GM12878 (cell line): Measurements from ENCODE around the gene KCNQ1. TPM values are rescaled to one million over a fixed set of nuclear protein-coding genes. Genes with fewer than 3 reads are reported as not detected.

Source experiments
- ATAC-seq: fragments of 200-7000 bp; cut with Tn5 transposase; 3 replicates; pipeline ENCODE4 v1.9.1; 2020; ENCODE audit warnings: mild to moderate bottlenecking, moderate library complexity
- BruUV-seq: library from RNA; stranded (reverse); fragments of 400-500 nt; replicated peaks from 2 replicates; lab custom pipeline; 2021; lab: Mats Ljungman, UMichigan
- CTCF ChIA-PET: fragments of 300-600 bp; sonication (Branson Sonifier 250); formaldehyde crosslinking; extraction: SDS; loops from one replicate; lab custom pipeline; 2021; ENCODE audit warnings: inconsistent platforms; lab: Yijun Ruan, JAX
- POLR2A ChIA-PET: fragments of 350-600 bp; formaldehyde crosslinking; extraction: SDS; loops from one replicate; lab custom pipeline; 2021; ENCODE audit warnings: inconsistent platforms; lab: Charles Lee
- RAD21 ChIA-PET: fragments of 300-600 bp; sonication (Branson Sonifier 250); formaldehyde crosslinking; loops from one replicate; lab custom pipeline; 2023; ENCODE audit warnings: antibody characterized with exemption; ENCODE audit not compliant: unreplicated experiment; lab: Charles Lee
- SMC1A ChIA-PET: fragments of 300-600 bp; sonication (Branson Sonifier 250); formaldehyde crosslinking; loops from one replicate; lab custom pipeline; 2023; ENCODE audit not compliant: unreplicated experiment, uncharacterized antibody; lab: Charles Lee
- DNase-seq: peaks from one replicate; pipeline ENCODE4 v3.0.0-alpha.2; 2011; ENCODE audit warnings: low read depth, low spot score
- FAIRE-seq: peaks from 3 replicates; lab custom pipeline; 2011; peaks lifted over from hg19 to GRCh38; lab: Jason Lieb, UNC
- H2AFZ ChIP-seq: 2 replicates; pipeline ENCODE4 v1.6.0; 2011; ENCODE audit warnings: low read depth, low read length, control low read depth; ENCODE audit not compliant: control insufficient read depth
- H3K27ac ChIP-seq: 2 replicates; pipeline ENCODE4 v1.5.1; 2011; ENCODE audit warnings: control low read depth; ENCODE audit not compliant: control insufficient read depth, insufficient read depth
- H3K27me3 ChIP-seq, 2 experiments: replicated peaks in 1 of 2; 2 replicates each; pipeline versions ENCODE4 v1.6.0 to v1.6.1; 2011; ENCODE audit warnings: low read length in 1 of 2; ENCODE audit not compliant: control insufficient read depth in 2 of 2, insufficient read depth in 2 of 2
- H3K36me3 ChIP-seq, 2 experiments: 2 replicates each; pipeline ENCODE4 v1.5.1; 2011; ENCODE audit warnings: low read length in 1 of 2; ENCODE audit not compliant: control insufficient read depth in 2 of 2, insufficient read depth in 2 of 2
- H3K4me1 ChIP-seq: 2 replicates; pipeline ENCODE4 v1.6.1; 2011; ENCODE audit warnings: mild to moderate bottlenecking, low read length, moderate library complexity, mixed read lengths; ENCODE audit not compliant: control insufficient read depth, insufficient read depth
- H3K4me2 ChIP-seq: 2 replicates; pipeline ENCODE4 v1.6.0; 2011; ENCODE audit warnings: control low read depth; ENCODE audit not compliant: control insufficient read depth, insufficient read depth
- H3K4me3 ChIP-seq: fragments of 200-600 bp; sonication (generic); 2 replicates; pipeline ENCODE4 v1.5.1; 2016
- H3K79me2 ChIP-seq: 2 replicates; pipeline ENCODE4 v1.6.0; 2011; ENCODE audit warnings: low read length; ENCODE audit not compliant: control insufficient read depth, insufficient read depth
- H3K9ac ChIP-seq: 2 replicates; pipeline ENCODE4 v1.8.0; 2011; ENCODE audit warnings: low read length, control low read depth, mixed read lengths; ENCODE audit not compliant: control insufficient read depth, insufficient read depth
- H3K9me3 ChIP-seq: replicated peaks from 3 replicates; pipeline ENCODE4 v1.5.1; 2011; ENCODE audit warnings: mild to moderate bottlenecking, low read length; ENCODE audit not compliant: control insufficient read depth, insufficient read depth
- H4K20me1 ChIP-seq: 2 replicates; pipeline ENCODE4 v1.6.0; 2011; ENCODE audit not compliant: control insufficient read depth, insufficient read depth
- WGBS: methylation state at CpG from one replicate; pipeline ENCODE4 v1.1.6; 2016; ENCODE audit warnings: low lambda C conversion rate; ENCODE audit not compliant: insufficient replicate concordance, insufficient coverage; ENCODE audit errors: missing lambda C conversion rate; 5-methylcytosine and 5-hydroxymethylcytosine counted together
- in situ Hi-C: fragments of 300-500 bp; cut with MboI; formaldehyde crosslinking; loops from 9 replicates; pipeline ENCODE4 v1.14.3; 2018; ENCODE audit warnings: mixed read lengths
- intact Hi-C: fragments of 100-400 bp; cut with micrococcal nuclease; formaldehyde crosslinking; loops from one replicate; pipeline ENCODE4 v1.14.2; 2022; ENCODE audit not compliant: unreplicated experiment
- polyA plus RNA-seq, 11 experiments: library from polyadenylated mRNA; depleted of rRNA in 4 of 11; unstranded in 6 of 11; stranded (reverse) in 5 of 11; fragments of >200 nt; fragmentation: Nextera tagmentation in 4 of 11; fragmentation: Illumina TruSeq in 1 of 11; extraction: Ambion mirVana in 4 of 11; extraction: Trizol in 1 of 11; gene quantifications; 1 replicate in 1 of 11; 2 replicates in 10 of 11; pipeline versions ENCODE4 v1.2.1 to v1.2.3, GENCODE V29; 2011 to 2016; ENCODE audit warnings: inconsistent platforms in 2 of 11, missing spikeins in 2 of 11, low read depth in 1 of 11
- total RNA-seq, 4 experiments: library from RNA; depleted of rRNA in 3 of 4; stranded (reverse); fragments of >200 nt in 3 of 4; fragmentation: Illumina TruSeq in 1 of 4; extraction: Trizol in 1 of 4; gene quantifications; 2 replicates each; pipeline versions ENCODE4 v1.2.1 to v1.2.3, GENCODE V29; 2013 to 2021
- TF ChIP-seq, protein P1 (sequence below): fragments of 450-650 bp; IDR thresholded peaks from 2 replicates; pipeline ENCODE4 v1.6.1; 2016; ENCODE audit warnings: mild to moderate bottlenecking

Gene KCNQ1
- total and polyA plus RNA-seq, 10 of the 15 experiments (the other 5 are each of a cell fraction or from before 2014, with no cell fraction given) = 0.03 to 0.15 (median 0.12) TPM; not detected in 7

DNA sequence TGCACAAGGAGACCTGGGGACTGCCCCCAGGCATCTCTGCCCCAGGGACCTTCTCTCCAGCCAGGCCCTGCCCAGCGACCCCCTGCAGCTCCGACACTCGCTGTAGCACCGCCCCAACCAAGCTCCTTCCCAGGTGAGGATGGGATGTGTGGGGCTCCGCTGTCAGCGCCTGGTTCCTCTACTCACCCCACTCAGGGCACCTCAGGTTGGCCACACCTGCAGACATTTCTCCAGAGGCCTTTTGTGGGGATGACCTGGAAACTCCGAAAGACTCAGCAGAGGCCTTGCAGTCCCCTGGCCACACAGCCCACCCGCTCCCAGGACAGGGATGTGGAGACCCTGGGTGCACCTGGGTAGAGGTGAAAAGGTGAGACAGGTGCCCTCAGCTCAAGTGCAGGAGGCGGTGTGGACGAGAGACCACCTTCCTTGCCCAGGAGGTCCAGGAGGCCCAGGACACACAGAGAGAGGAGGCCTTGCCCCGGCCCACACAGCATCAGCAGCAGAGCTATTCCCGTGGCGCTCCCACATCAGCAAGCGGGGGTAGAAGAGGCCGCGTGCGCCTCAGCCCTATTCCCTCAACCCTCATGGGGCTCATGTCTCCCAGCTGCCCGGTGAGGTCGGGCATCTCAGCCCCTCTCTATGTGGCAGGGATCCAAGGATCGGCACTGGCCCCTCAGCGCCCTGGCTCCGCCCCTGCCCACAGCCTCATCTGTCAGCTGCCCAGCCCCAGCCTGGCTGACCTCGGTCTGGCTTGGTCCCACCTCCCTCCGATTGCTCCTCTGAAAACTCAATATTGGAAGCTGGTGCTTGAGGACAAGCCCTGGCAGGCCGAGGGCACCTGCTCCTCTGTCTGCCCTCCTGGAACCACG lies 21.4 kb upstream of the KCNQ1 start:
- no peaks in the 10 kb centered on the region for H3K36me3 ChIP-seq
- ChIA-PET SMC1A (interaction anchor here (0.7 kb wide), 1 partner anchor 13 kb away, joined by 3 read pairs; no protein-coding TSS in a partner anchor), CTCF (interaction anchor here (0.6 to 9.5 kb wide), 2 partner anchors 121 to 284 kb away, joined by 3 to 271 read pairs; partner anchors contain the start of genes C11orf21 and TSPAN32), RAD21 (interaction anchor here (7.3 kb wide), 1 partner anchor 120 kb away, joined by 187 read pairs; the partner anchor contains the start of genes C11orf21 and TSPAN32), POLR2A (no interaction called here)
- no TSS peak for BruUV-seq
- no peak overlapping the region for H3K9ac ChIP-seq
- no peaks in the 10 kb centered on the region for H3K9me3 ChIP-seq
- WGBS = 47% methylated on average over 26 of the region's 26 CpGs
- intact Hi-C loops (loop anchor here (10.0 kb wide), 1 partner anchor 61 kb away; no protein-coding TSS in a partner anchor), in situ Hi-C loops (no loop called here)
- DNase-seq (no peak), FAIRE-seq (no peak), ATAC-seq (no peak)
- TF ChIP-seq, protein P1, sequence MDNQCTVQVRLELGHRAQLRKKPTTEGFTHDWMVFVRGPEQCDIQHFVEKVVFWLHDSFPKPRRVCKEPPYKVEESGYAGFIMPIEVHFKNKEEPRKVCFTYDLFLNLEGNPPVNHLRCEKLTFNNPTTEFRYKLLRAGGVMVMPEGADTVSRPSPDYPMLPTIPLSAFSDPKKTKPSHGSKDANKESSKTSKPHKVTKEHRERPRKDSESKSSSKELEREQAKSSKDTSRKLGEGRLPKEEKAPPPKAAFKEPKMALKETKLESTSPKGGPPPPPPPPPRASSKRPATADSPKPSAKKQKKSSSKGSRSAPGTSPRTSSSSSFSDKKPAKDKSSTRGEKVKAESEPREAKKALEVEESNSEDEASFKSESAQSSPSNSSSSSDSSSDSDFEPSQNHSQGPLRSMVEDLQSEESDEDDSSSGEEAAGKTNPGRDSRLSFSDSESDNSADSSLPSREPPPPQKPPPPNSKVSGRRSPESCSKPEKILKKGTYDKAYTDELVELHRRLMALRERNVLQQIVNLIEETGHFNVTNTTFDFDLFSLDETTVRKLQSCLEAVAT = no peak
- H3K27ac ChIP-seq = no peak overlapping the region
- no peak overlapping the region for H3K4me3 ChIP-seq
- no peaks in the 10 kb centered on the region for H3K27me3 ChIP-seq
- H4K20me1 ChIP-seq = no peaks in the 10 kb centered on the region
- H3K4me1 ChIP-seq = no peaks in the 10 kb centered on the region
- H3K79me2 ChIP-seq = no peaks in the 10 kb centered on the region
- H2AFZ ChIP-seq = no peak overlapping the region
- H3K4me2 ChIP-seq = no peak overlapping the region
